WTC11 (cell line): ENCODE measurements around the gene MUC4. TPM values are rescaled to one million over a fixed set of nuclear protein-coding genes. Genes with fewer than 3 reads are reported as not detected.
"Not testable (repeated sequence)": the region's sequence is repeated elsewhere in the genome, so short reads cannot be mapped to it uniquely, and the experiment has no call there.

Experiments
- ATAC-seq: fragments of 200-7000 bp; cut with Tn5 transposase; 2 replicates; pipeline ENCODE4 v1.10.0; 2021; ENCODE audit warnings: mild to moderate bottlenecking, moderate library complexity
- CTCF ChIA-PET: fragments of 300-600 bp; sonication (Branson Sonifier 250); formaldehyde crosslinking; loops from one replicate; lab custom pipeline; 2021; ENCODE audit warnings: antibody characterized with exemption; lab: Charles Lee
- POLR2A ChIA-PET: fragments of 350-600 bp; sonication (Branson Sonifier 250); formaldehyde crosslinking; loops from one replicate; lab custom pipeline; 2021; ENCODE audit warnings: antibody characterized with exemption; lab: Charles Lee
- DNase-seq: peaks from one replicate; pipeline ENCODE4 v3.0.0; 2021; ENCODE audit warnings: low spot score
- H3K27ac Mint-ChIP-seq: 2 replicates; pipeline ENCODE4 v1.8.0; 2021; ENCODE audit warnings: mixed read lengths
- H3K27me3 Mint-ChIP-seq: 2 replicates; pipeline ENCODE4 v1.8.0; 2021; ENCODE audit warnings: low read depth, mild to moderate bottlenecking, moderate library complexity, mixed read lengths
- H3K36me3 Mint-ChIP-seq: 2 replicates; pipeline ENCODE4 v1.8.0; 2021; ENCODE audit warnings: mixed read lengths
- H3K4me1 Mint-ChIP-seq: 2 replicates; pipeline ENCODE4 v1.8.0; 2022; ENCODE audit warnings: mixed read lengths
- H3K4me3 Mint-ChIP-seq: 2 replicates; pipeline ENCODE4 v1.8.0; 2021; ENCODE audit warnings: mild to moderate bottlenecking, moderate library complexity, mixed read lengths
- H3K9me3 Mint-ChIP-seq: 2 replicates; pipeline ENCODE4 v1.8.0; 2021; ENCODE audit warnings: mixed read lengths
- ATF2 ChIP-seq: sonication (generic); formaldehyde crosslinking; IDR thresholded peaks from 2 replicates; pipeline ENCODE4 v1.8.1; 2022; ENCODE audit warnings: low read depth, missing genetic modification reagents, borderline replicate concordance
- CDX4 ChIP-seq: fragments of 250-450 bp; sonication (Bioruptor Pico); IDR thresholded peaks from 2 replicates; pipeline ENCODE4 v1.9.0; 2021; ENCODE audit warnings: moderate library complexity, mild to moderate bottlenecking, inconsistent platforms, borderline replicate concordance
- HMGXB4 ChIP-seq: sonication (generic); formaldehyde crosslinking; IDR thresholded peaks from 2 replicates; pipeline ENCODE4 v1.8.1; 2023; ENCODE audit warnings: mild to moderate bottlenecking, moderate library complexity, missing genetic modification reagents
- JUN ChIP-seq: sonication (generic); formaldehyde crosslinking; IDR thresholded peaks from 2 replicates; pipeline ENCODE4 v1.8.0; 2023; ENCODE audit warnings: mild to moderate bottlenecking, missing genetic modification reagents
- NFATC4 ChIP-seq: fragments of 250-450 bp; sonication (Bioruptor Pico); IDR thresholded peaks from 2 replicates; pipeline ENCODE4 v1.9.0; 2021; ENCODE audit warnings: mild to moderate bottlenecking
- NFE2L1 ChIP-seq: sonication (generic); formaldehyde crosslinking; IDR thresholded peaks from 2 replicates; pipeline ENCODE4 v1.8.1; 2023; ENCODE audit warnings: missing genetic modification reagents
- PRDM15 ChIP-seq: sonication (generic); formaldehyde crosslinking; IDR thresholded peaks from 2 replicates; pipeline ENCODE4 v1.8.0; 2022; ENCODE audit warnings: missing genetic modification reagents
- ZNF281 ChIP-seq: sonication (generic); formaldehyde crosslinking; IDR thresholded peaks from 2 replicates; pipeline ENCODE4 v1.8.0; 2023; ENCODE audit warnings: mild to moderate bottlenecking, missing genetic modification reagents
- total RNA-seq: library from RNA; stranded (reverse); gene quantifications from 3 replicates; pipeline ENCODE4 v1.2.3, GENCODE V29; 2021

Gene MUC4
- total RNA-seq, 1 experiment from 2014 or later, result 2.1 TPM

GRCh38 chr3:195817578-195818135, 5.9 kb upstream of the MUC4 start (continued):
- TF ChIP-seq CDX4 (CRISPR knock-in tag) (no peak), ATF2 (CRISPR knock-in tag) (no peak)

GRCh38 chr3:195816276-195816913, 4.7 kb upstream of the MUC4 start:
- H3K27ac Mint-ChIP-seq, CTCF ChIA-PET, DNase-seq, H3K36me3 Mint-ChIP-seq, H3K27me3 Mint-ChIP-seq, POLR2A ChIA-PET, H3K4me1 Mint-ChIP-seq, H3K4me3 Mint-ChIP-seq, ATAC-seq, H3K9me3 Mint-ChIP-seq: not testable (repeated sequence)

GRCh38 chr3:195815169-195815771, 3.5 kb upstream of the MUC4 start:
- CTCF ChIA-PET, result interaction anchor here (0.9 to 4.5 kb wide), 4 partner anchors 14 to 79 kb away, joined by 3 to 20 read pairs (median 6); no protein-coding TSS in a partner anchor
- DNase-seq, result no peak
- no peak overlapping the region for H3K4me3 Mint-ChIP-seq
- no peak for TF ChIP-seq HMGXB4 (CRISPR knock-in tag)
- TF ChIP-seq ZNF281 (CRISPR knock-in tag), result no peak
- no peak for TF ChIP-seq JUN (CRISPR knock-in tag)
- TF ChIP-seq NFATC4 (CRISPR knock-in tag), result no peak
- no peak for TF ChIP-seq PRDM15 (CRISPR knock-in tag)
- TF ChIP-seq NFE2L1 (CRISPR knock-in tag), result no peak
- TF ChIP-seq, all 79 proteins: peak for 0
- Mint-ChIP-seq H3K36me3 (no peaks in the 10 kb centered on the region), H3K27ac (peak overlapping the region; percentile 59; the same call in 1 of the 2 replicates), H3K27me3 (no peaks in the 10 kb centered on the region), H3K9me3 (no peaks in the 10 kb centered on the region), H3K4me1 (peaks cover 15% of the 10 kb centered on the region)
- POLR2A ChIA-PET, result no interaction called here
- no peak for ATAC-seq
